ENCODE results near the gene NKX2-2. TPM values are rescaled to one million over a fixed set of nuclear protein-coding genes. Genes with fewer than 3 reads are reported as not detected.

NKX2-2 gene
- total RNA-seq, 1 experiment from 2014 or later: not detected

DNA sequence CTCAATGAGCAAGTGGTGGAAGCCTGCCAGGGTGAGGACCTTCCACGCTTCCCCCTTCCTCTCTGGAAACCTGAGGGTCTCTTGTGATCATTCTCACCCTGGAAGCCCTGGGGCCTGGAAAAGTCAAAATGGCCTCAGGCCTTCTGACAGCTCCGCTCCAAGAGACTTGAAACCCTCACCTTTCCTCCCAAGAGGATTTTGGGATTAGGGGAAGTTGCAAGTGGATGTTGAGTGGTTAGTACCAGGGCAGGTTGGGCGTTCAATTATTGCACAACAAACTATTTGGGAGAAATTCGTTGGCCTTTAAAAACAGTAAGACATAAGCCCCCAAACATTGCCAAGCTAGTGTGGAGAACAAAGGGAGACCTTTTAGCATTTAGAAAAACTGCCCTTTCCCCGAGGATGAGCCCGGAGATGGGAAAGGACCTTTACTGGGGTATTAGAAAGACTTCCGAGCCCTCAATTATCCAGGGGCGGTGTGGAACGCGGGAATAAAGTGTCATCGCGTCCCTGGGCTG is 4.7 kb downstream of the NKX2-2 start:
- no peaks in the 10 kb centered on the region for H3K4me1 Mint-ChIP-seq (ENCODE audit: low read depth, unreplicated experiment)
- no TSS peak for BruUV-seq (replicated peaks)
- no peak for DNase-seq
- CTCF ChIA-PET: no interaction called here
- TF ChIP-seq, protein P1, sequence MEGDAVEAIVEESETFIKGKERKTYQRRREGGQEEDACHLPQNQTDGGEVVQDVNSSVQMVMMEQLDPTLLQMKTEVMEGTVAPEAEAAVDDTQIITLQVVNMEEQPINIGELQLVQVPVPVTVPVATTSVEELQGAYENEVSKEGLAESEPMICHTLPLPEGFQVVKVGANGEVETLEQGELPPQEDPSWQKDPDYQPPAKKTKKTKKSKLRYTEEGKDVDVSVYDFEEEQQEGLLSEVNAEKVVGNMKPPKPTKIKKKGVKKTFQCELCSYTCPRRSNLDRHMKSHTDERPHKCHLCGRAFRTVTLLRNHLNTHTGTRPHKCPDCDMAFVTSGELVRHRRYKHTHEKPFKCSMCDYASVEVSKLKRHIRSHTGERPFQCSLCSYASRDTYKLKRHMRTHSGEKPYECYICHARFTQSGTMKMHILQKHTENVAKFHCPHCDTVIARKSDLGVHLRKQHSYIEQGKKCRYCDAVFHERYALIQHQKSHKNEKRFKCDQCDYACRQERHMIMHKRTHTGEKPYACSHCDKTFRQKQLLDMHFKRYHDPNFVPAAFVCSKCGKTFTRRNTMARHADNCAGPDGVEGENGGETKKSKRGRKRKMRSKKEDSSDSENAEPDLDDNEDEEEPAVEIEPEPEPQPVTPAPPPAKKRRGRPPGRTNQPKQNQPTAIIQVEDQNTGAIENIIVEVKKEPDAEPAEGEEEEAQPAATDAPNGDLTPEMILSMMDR (IDR thresholded peaks at IDR 0.05; ENCODE audit: unreplicated experiment): no peak
- H3K27ac Mint-ChIP-seq (ENCODE audit: unreplicated experiment): no peak overlapping the region
- H3K27me3 Mint-ChIP-seq (ENCODE audit: unreplicated experiment): no peaks in the 10 kb centered on the region
- no peaks in the 10 kb centered on the region for H3K9me3 Mint-ChIP-seq (ENCODE audit: low read depth, unreplicated experiment)
- no peaks in the 10 kb centered on the region for H3K36me3 Mint-ChIP-seq (ENCODE audit: insufficient read depth, unreplicated experiment)
- no peak overlapping the region for H3K4me3 Mint-ChIP-seq (ENCODE audit: low read depth, unreplicated experiment)
- intact Hi-C loops (cut with micrococcal nuclease; ENCODE audit: unreplicated experiment): loop anchor here (5.0 kb wide), 1 partner anchor 672 kb away; no protein-coding TSS in a partner anchor

DNA sequence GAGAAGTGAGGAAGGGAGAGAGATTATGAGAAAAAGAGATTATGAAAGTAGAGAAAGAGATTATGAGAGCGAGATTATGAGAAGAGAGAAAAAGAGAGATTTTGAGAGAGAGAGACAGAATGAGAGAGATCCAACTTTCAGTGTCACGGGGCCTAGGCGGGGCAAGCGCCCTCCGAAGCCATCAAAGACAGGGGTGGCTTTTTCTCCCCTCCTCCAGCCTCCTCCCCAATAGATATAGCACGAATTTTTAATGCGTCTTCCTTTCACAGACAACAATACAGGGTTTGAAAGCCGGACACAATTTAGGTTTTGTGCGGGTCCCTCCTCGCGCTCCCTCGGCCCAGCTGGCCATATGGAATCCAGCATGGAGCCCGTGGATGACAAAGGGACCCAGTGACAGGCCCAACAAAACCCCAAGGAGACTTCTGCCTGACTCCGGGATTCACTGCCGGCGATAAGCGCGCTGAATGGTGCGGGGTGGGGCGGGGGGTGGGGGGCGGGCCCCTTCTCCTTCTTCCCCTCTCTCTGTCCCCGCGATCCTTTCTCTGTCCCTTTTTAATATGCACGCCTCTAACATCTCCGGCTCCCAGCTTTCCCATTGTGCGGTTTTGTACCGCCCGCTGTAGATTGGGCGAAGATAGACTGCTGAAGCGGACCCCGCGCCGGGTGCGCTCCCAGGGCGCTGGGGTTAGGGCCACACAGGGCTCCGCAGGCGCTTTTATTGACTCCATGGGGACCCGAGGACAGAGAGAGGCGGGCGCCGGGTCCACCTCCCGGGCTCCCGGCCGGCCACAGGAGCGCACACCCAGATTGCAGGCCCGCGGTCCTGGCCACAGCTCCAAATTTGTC is 5.4 kb downstream of the NKX2-2 start:
- TF ChIP-seq, protein P1 (IDR thresholded peaks at IDR 0.05; ENCODE audit: unreplicated experiment): no peak
- no peak overlapping the region for H3K27ac Mint-ChIP-seq (ENCODE audit: unreplicated experiment)
- H3K4me3 Mint-ChIP-seq (ENCODE audit: low read depth, unreplicated experiment): no peak overlapping the region
- no peaks in the 10 kb centered on the region for H3K36me3 Mint-ChIP-seq (ENCODE audit: insufficient read depth, unreplicated experiment)
- no TSS peak for BruUV-seq (replicated peaks)
- DNase-seq: no peak
- no peaks in the 10 kb centered on the region for H3K4me1 Mint-ChIP-seq (ENCODE audit: low read depth, unreplicated experiment)
- no peaks in the 10 kb centered on the region for H3K9me3 Mint-ChIP-seq (ENCODE audit: low read depth, unreplicated experiment)
- H3K27me3 Mint-ChIP-seq (ENCODE audit: unreplicated experiment): no peaks in the 10 kb centered on the region
- CTCF ChIA-PET: no interaction called here
- intact Hi-C loops (cut with micrococcal nuclease; ENCODE audit: unreplicated experiment): loop anchor here (5.0 kb wide), 1 partner anchor 671 kb away; no protein-coding TSS in a partner anchor

DNA sequence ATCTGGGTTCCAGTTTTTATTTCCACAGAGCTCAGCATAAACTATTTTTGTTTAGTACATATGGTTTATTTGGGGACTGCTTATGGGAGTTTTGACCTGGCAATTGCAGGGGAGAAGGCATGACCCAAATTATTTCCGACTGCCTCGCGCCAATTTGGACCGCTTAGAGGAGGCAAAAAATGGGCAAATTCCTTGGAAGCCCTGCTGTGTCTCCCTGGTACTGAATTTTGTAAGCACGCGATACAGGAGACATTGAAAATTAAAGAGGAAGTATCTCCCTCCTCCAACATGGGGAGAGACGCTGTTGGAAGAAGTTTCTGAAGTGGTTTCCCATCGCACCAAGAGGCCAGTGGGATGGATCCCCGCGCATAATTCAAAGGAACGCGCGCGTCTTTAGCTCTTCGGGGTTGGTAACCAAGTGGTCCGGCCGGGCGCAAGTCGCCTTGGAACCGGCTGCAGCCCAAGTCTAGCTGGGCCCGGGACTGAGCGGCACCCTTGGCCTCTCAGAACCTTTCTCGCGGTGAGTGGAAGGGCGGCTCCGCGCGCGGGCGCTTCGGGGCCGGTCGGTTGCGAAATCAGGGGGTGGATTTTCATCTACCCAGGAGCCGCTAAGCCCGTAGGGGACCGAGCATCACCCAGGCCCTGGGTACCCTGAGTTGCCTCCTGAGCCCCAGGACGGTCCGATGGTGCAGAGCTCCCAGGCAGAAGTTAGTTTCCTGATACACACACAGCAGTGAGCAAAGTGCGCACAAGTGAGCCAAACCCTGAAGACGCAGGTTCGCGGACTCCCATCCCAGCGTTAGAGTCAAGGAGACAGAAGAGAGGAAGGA is 6.2 kb downstream of the NKX2-2 start:
- Mint-ChIP-seq H3K27ac (ENCODE audit: unreplicated experiment) (no peak overlapping the region), H3K9me3 (ENCODE audit: low read depth, unreplicated experiment) (no peaks in the 10 kb centered on the region), H3K4me3 (ENCODE audit: low read depth, unreplicated experiment) (no peak overlapping the region), H3K27me3 (ENCODE audit: unreplicated experiment) (no peaks in the 10 kb centered on the region), H3K4me1 (ENCODE audit: low read depth, unreplicated experiment) (no peaks in the 10 kb centered on the region), H3K36me3 (ENCODE audit: insufficient read depth, unreplicated experiment) (no peaks in the 10 kb centered on the region)
- intact Hi-C loops (cut with micrococcal nuclease; ENCODE audit: unreplicated experiment): loop anchor here (5.0 kb wide), 1 partner anchor 670 kb away; no protein-coding TSS in a partner anchor
- no TSS peak for BruUV-seq (replicated peaks)
- TF ChIP-seq, protein P1 (IDR thresholded peaks at IDR 0.05; ENCODE audit: unreplicated experiment): no peak
- CTCF ChIA-PET: no interaction called here
- DNase-seq: no peak

DNA sequence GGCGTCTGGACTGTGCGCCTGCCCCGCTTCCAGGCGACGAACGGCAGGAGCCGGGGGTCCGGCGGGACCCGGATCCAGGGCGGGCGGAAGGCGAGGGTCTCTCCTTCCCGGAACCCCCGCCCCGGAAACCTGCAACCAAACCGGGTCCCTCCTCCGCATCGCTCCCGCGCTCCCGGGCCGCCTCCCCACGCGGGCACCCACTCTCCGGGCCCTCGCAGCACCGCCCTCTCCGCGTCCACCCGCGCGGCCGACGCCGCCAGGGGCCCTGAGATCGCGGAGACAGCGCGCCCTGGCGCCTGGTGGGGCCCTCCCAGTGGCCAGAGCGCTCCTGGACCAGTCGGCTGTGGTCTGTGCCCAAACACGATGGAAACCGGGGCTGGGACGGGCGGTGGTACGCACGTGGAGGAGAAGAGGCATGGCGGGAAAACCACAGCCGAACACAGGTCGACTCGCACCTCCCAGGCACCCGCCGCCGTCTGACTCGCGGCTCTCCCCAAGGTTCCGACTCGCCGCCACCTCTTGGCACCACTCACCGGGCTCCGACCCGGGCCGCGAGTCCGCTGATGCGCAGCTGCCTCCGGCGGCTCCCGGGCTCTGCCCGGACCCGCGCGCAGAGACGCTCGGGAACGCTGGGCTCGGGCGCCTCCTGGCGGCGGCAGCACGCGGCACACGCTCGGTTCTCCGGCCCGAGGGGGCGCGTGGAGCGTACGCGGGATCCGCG is 7.9 kb downstream of the NKX2-2 start:
- CTCF ChIA-PET: interaction anchor here (1.3 kb wide), 1 partner anchor 270 kb away, joined by 8 read pairs; no protein-coding TSS in a partner anchor
- intact Hi-C loops (cut with micrococcal nuclease; ENCODE audit: unreplicated experiment): loop anchor here (1.0 to 5.0 kb wide), 2 partner anchors 270 to 669 kb away; no protein-coding TSS in a partner anchor
- no peaks in the 10 kb centered on the region for H3K9me3 Mint-ChIP-seq (ENCODE audit: low read depth, unreplicated experiment)
- no peaks in the 10 kb centered on the region for H3K4me1 Mint-ChIP-seq (ENCODE audit: low read depth, unreplicated experiment)
- no peak overlapping the region for H3K4me3 Mint-ChIP-seq (ENCODE audit: low read depth, unreplicated experiment)
- no peak overlapping the region for H3K27ac Mint-ChIP-seq (ENCODE audit: unreplicated experiment)
- no peaks in the 10 kb centered on the region for H3K27me3 Mint-ChIP-seq (ENCODE audit: unreplicated experiment)
- H3K36me3 Mint-ChIP-seq (ENCODE audit: insufficient read depth, unreplicated experiment): no peaks in the 10 kb centered on the region
- TF ChIP-seq, protein P1 (IDR thresholded peaks at IDR 0.05; ENCODE audit: unreplicated experiment): peak; percentile 17
- BruUV-seq (replicated peaks): no TSS peak
- peak; percentile 13 for DNase-seq

Measured in Calu3 (cell line).